Activated CD8-positive, alpha-beta memory T cell treated with anti-CD3 and anti-CD28 coated beads, Interleukin-2, amount 10 ng/mL, durations not matched to agents 7 days and 5 days (primary cell): ENCODE data around the gene IGSF5. TPM values are rescaled to one million over a fixed set of nuclear protein-coding genes. Genes with fewer than 3 reads are reported as not detected.
"Not testable (repeated sequence)": the region's sequence is repeated elsewhere in the genome, so short reads cannot be mapped to it uniquely, and the experiment has no call there.

ENCODE experiments used
- ATAC-seq: fragments of 150-1000 bp; cut with Tn5 transposase; one replicate; pipeline ENCODE4 v1.10.0; 2021; ENCODE audit warnings: moderate library complexity
- CTCF ChIA-PET: fragments of 350-600 bp; sonication (Branson Sonifier 250); formaldehyde crosslinking; loops from one replicate; lab custom pipeline; 2021; ENCODE audit warnings: antibody characterized with exemption; lab: Charles Lee
- DNase-seq: peaks from one replicate; pipeline ENCODE4 v3.0.0-alpha.2; 2020
- H3K27ac Mint-ChIP-seq: one replicate; pipeline ENCODE4 v1.8.0; 2021; ENCODE audit warnings: mild to moderate bottlenecking, mixed read lengths
- H3K27me3 Mint-ChIP-seq: one replicate; pipeline ENCODE4 v1.8.0; 2021; ENCODE audit warnings: mixed read lengths
- H3K36me3 Mint-ChIP-seq: one replicate; pipeline ENCODE4 v1.8.0; 2021; ENCODE audit warnings: mild to moderate bottlenecking, mixed read lengths
- H3K4me1 Mint-ChIP-seq: one replicate; pipeline ENCODE4 v1.8.0; 2021; ENCODE audit warnings: mixed read lengths
- H3K4me3 Mint-ChIP-seq: one replicate; pipeline ENCODE4 v1.8.0; 2021; ENCODE audit warnings: mild to moderate bottlenecking, moderate library complexity, mixed read lengths
- H3K9me3 Mint-ChIP-seq: one replicate; pipeline ENCODE4 v1.8.0; 2022; ENCODE audit warnings: low read depth, mixed read lengths
- total RNA-seq, 2 experiments: library from RNA; stranded (reverse); gene quantifications; one replicate each; pipeline ENCODE4 v1.2.3, GENCODE V29; 2021

The IGSF5 gene
- not detected for total RNA-seq

- ATAC-seq, H3K4me1 Mint-ChIP-seq, H3K27ac Mint-ChIP-seq, CTCF ChIA-PET, DNase-seq, H3K4me3 Mint-ChIP-seq, H3K27me3 Mint-ChIP-seq, H3K9me3 Mint-ChIP-seq, H3K36me3 Mint-ChIP-seq: not testable (repeated sequence)
These were observed at the start of gene IGSF5 for GRCh38 chr21:39744883-39745282. TSS of gene IGSF5 (plus strand) at chr21:39745183. CDS start at chr21:39745510, 327 bp downstream.

GRCh38 chr21:39696196-39696595, 48.8 kb upstream of the IGSF5 start:
- Mint-ChIP-seq H3K9me3 (no peaks in the 10 kb centered on the region), H3K4me3 (no peak overlapping the region), H3K27me3 (no peaks in the 10 kb centered on the region), H3K27ac (no peak overlapping the region), H3K4me1 (no peaks in the 10 kb centered on the region), H3K36me3 (no peaks in the 10 kb centered on the region)
- ATAC-seq: no peak
- CTCF ChIA-PET: no interaction called here
- DNase-seq: no peak

- CTCF ChIA-PET: no interaction called here
- DNase-seq (no peak), ATAC-seq (no peak)
- Mint-ChIP-seq H3K4me3 (no peak overlapping the region), H3K27me3 (no peaks in the 10 kb centered on the region), H3K9me3 (no peaks in the 10 kb centered on the region), H3K4me1 (no peaks in the 10 kb centered on the region), H3K27ac (no peak overlapping the region), H3K36me3 (no peaks in the 10 kb centered on the region)
These were observed 48.4 kb upstream of the IGSF5 start for GRCh38 chr21:39696618-39697017.

GRCh38 chr21:39700318-39700717, 44.7 kb upstream of the IGSF5 start:
- no peak overlapping the region for H3K4me3 Mint-ChIP-seq
- H3K36me3 Mint-ChIP-seq: no peaks in the 10 kb centered on the region
- no peaks in the 10 kb centered on the region for H3K27me3 Mint-ChIP-seq
- no peaks in the 10 kb centered on the region for H3K4me1 Mint-ChIP-seq
- no peak overlapping the region for H3K27ac Mint-ChIP-seq
- DNase-seq (no peak), ATAC-seq (no peak)
- H3K9me3 Mint-ChIP-seq: no peaks in the 10 kb centered on the region
- CTCF ChIA-PET: no interaction called here

GRCh38 chr21:39703578-39703977, 41.4 kb upstream of the IGSF5 start:
- Mint-ChIP-seq H3K27ac (no peak overlapping the region), H3K4me3 (no peak overlapping the region), H3K27me3 (no peaks in the 10 kb centered on the region), H3K9me3 (no peaks in the 10 kb centered on the region), H3K36me3 (no peaks in the 10 kb centered on the region), H3K4me1 (no peaks in the 10 kb centered on the region)
- no peak for DNase-seq
- CTCF ChIA-PET: no interaction called here
- no peak for ATAC-seq

GRCh38 chr21:39705849-39706248, 39.1 kb upstream of the IGSF5 start:
- Mint-ChIP-seq H3K4me1 (no peaks in the 10 kb centered on the region), H3K4me3 (no peak overlapping the region), H3K27me3 (no peaks in the 10 kb centered on the region), H3K9me3 (no peaks in the 10 kb centered on the region), H3K27ac (no peak overlapping the region), H3K36me3 (no peaks in the 10 kb centered on the region)
- DNase-seq: no peak
- CTCF ChIA-PET: no interaction called here
- ATAC-seq: no peak

- no peaks in the 10 kb centered on the region for H3K36me3 Mint-ChIP-seq
- no peaks in the 10 kb centered on the region for H3K9me3 Mint-ChIP-seq
- ATAC-seq (no peak), DNase-seq (no peak)
- H3K4me1 Mint-ChIP-seq: no peaks in the 10 kb centered on the region
- H3K4me3 Mint-ChIP-seq: no peak overlapping the region
- no peaks in the 10 kb centered on the region for H3K27me3 Mint-ChIP-seq
- CTCF ChIA-PET: no interaction called here
- H3K27ac Mint-ChIP-seq: no peak overlapping the region
These were observed 37.7 kb upstream of the IGSF5 start for GRCh38 chr21:39707316-39707715.

- no peak overlapping the region for H3K4me3 Mint-ChIP-seq
- no peaks in the 10 kb centered on the region for H3K36me3 Mint-ChIP-seq
- no peaks in the 10 kb centered on the region for H3K9me3 Mint-ChIP-seq
- DNase-seq (no peak), ATAC-seq (no peak)
- CTCF ChIA-PET: no interaction called here
- H3K27me3 Mint-ChIP-seq: no peaks in the 10 kb centered on the region
- no peak overlapping the region for H3K27ac Mint-ChIP-seq
- H3K4me1 Mint-ChIP-seq: no peaks in the 10 kb centered on the region
These were observed 34.1 kb upstream of the IGSF5 start for GRCh38 chr21:39710866-39711265.

DNA sequence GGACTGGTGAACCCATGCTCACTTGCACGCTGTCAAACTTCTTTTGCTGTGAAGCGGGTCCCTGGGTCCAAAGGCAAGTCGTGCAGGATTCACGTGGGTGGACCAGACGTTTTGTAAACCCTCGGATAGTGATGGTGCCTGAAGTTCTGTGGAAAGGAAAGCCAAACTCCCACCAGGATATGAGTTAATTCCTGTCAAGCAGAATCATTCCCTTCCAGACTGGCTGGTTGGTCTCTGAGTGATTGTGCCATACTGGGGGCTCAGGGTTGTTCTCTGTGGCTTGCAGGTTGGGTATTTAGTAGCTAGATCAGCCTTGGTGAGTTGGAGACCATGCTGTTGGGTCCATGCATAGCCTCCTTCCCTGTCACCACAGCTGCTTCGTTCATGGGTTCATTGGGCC, 32.7 kb upstream of the IGSF5 start:
- DNase-seq: no peak
- H3K4me1 Mint-ChIP-seq: no peaks in the 10 kb centered on the region
- H3K9me3 Mint-ChIP-seq: no peaks in the 10 kb centered on the region
- H3K27me3 Mint-ChIP-seq: no peaks in the 10 kb centered on the region
- no peak overlapping the region for H3K4me3 Mint-ChIP-seq
- H3K27ac Mint-ChIP-seq: no peak overlapping the region
- no peaks in the 10 kb centered on the region for H3K36me3 Mint-ChIP-seq
- CTCF ChIA-PET: no interaction called here
- ATAC-seq: no peak

DNA sequence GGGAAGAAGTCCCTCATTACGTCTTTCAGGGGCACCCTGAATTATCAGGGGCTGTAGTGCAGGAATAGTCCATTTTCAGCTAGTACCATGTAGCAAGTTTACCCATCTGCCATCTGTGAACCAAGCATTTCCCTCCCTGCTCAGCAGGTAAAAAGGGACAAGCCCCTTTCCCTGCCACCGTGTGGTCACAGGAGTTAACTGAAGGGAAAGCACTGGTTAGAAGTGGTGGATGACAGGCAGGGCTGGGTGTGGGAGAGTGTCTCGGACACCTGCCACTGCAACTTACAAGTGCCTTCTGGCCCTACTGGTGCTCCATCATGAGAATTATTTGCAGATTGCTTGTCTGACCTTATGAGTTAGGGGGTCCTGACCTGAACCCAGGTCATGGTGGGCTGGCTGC, 32.0 kb upstream of the IGSF5 start:
- H3K27ac Mint-ChIP-seq: no peak overlapping the region
- H3K36me3 Mint-ChIP-seq: no peaks in the 10 kb centered on the region
- H3K27me3 Mint-ChIP-seq: no peaks in the 10 kb centered on the region
- DNase-seq: no peak
- CTCF ChIA-PET: interaction anchor here (4.3 kb wide), 1 partner anchor 195 kb away, joined by 32 read pairs; no protein-coding TSS in a partner anchor
- no peak overlapping the region for H3K4me3 Mint-ChIP-seq
- ATAC-seq: no peak
- H3K9me3 Mint-ChIP-seq: no peaks in the 10 kb centered on the region
- no peaks in the 10 kb centered on the region for H3K4me1 Mint-ChIP-seq

- Mint-ChIP-seq H3K36me3 (no peaks in the 10 kb centered on the region), H3K4me3 (no peak overlapping the region), H3K9me3 (no peaks in the 10 kb centered on the region), H3K27me3 (peaks cover 2% of the 10 kb centered on the region), H3K27ac (no peak overlapping the region), H3K4me1 (no peaks in the 10 kb centered on the region)
- DNase-seq (no peak), ATAC-seq (no peak)
- CTCF ChIA-PET: interaction anchor here (0.9 to 4.3 kb wide), 2 partner anchors 192 to 196 kb away, joined by 3 to 32 read pairs; no protein-coding TSS in a partner anchor
These were observed 31.1 kb upstream of the IGSF5 start for GRCh38 chr21:39713905-39714304.

DNA sequence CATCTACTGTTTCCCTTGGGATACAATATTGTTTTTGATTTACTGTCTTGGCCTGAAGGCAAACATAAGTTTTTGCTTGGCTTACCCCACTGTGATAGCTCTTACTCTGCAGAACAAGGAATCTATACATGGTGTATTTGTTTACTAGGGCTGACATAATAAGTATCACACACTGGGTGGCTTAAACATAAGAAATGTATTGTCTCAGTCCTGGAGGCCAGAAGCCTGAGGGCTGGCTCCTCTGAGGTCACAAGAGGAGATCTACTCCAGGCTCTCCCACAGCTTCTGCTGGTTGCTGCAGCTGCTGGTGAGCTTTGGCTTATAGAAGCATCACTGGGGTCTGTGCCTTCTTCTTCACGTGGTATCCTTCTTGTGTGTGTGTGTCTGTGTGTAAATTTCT, 30.7 kb upstream of the IGSF5 start:
- peaks cover 2% of the 10 kb centered on the region for H3K27me3 Mint-ChIP-seq
- CTCF ChIA-PET: interaction anchor here (0.9 to 4.3 kb wide), 2 partner anchors 192 to 197 kb away, joined by 3 to 32 read pairs; no protein-coding TSS in a partner anchor
- H3K36me3 Mint-ChIP-seq: no peaks in the 10 kb centered on the region
- H3K9me3 Mint-ChIP-seq: no peaks in the 10 kb centered on the region
- no peak for ATAC-seq
- H3K4me1 Mint-ChIP-seq: no peaks in the 10 kb centered on the region
- DNase-seq: no peak
- no peak overlapping the region for H3K4me3 Mint-ChIP-seq
- no peak overlapping the region for H3K27ac Mint-ChIP-seq

- DNase-seq (peak; percentile 48), ATAC-seq (no peak)
- no peaks in the 10 kb centered on the region for H3K4me1 Mint-ChIP-seq
- H3K27ac Mint-ChIP-seq: no peak overlapping the region
- no peak overlapping the region for H3K4me3 Mint-ChIP-seq
- CTCF ChIA-PET: interaction anchor here (0.7 to 4.3 kb wide), 2 partner anchors 198 to 527 kb away, joined by 3 to 32 read pairs; no protein-coding TSS in a partner anchor
- H3K27me3 Mint-ChIP-seq: peaks cover 2% of the 10 kb centered on the region
- H3K36me3 Mint-ChIP-seq: no peaks in the 10 kb centered on the region
- no peaks in the 10 kb centered on the region for H3K9me3 Mint-ChIP-seq
These were observed 29.1 kb upstream of the IGSF5 start for GRCh38 chr21:39715804-39716397.

- Mint-ChIP-seq H3K9me3 (no peaks in the 10 kb centered on the region), H3K27me3 (peaks cover 2% of the 10 kb centered on the region), H3K4me1 (no peaks in the 10 kb centered on the region), H3K4me3 (no peak overlapping the region), H3K36me3 (no peaks in the 10 kb centered on the region), H3K27ac (no peak overlapping the region)
- DNase-seq (no peak), ATAC-seq (no peak)
- CTCF ChIA-PET: no interaction called here
These were observed 24.7 kb upstream of the IGSF5 start for GRCh38 chr21:39720126-39720778.
